Measurements from ENCODE around the gene HRH1. TPM values are rescaled to one million over a fixed set of nuclear protein-coding genes. Genes with fewer than 3 reads are reported as not detected.

HRH1 gene
- polyA plus RNA-seq, 1 donor (not counting 4 experiments of a cell fraction or from before 2014, with no cell fraction given): 13.9 TPM

- H2AFZ ChIP-seq (ENCODE audit: control insufficient read depth, low read length): no peak overlapping the region
- dilution Hi-C loops (cut with MboI; ENCODE audit: extremely low pct_ligation_motif_present, low sequenced_read_pairs): no loop called here
- no peak for FAIRE-seq
- H3K79me2 ChIP-seq (ENCODE audit: control insufficient read depth, insufficient read depth, low read length): peaks cover 35% of the 10 kb centered on the region
- H3K9me1 ChIP-seq (ENCODE audit: control insufficient read depth, extremely low read depth, insufficient read depth, low read length): peaks cover 5% of the 10 kb centered on the region
- no peak overlapping the region for H3K4me2 ChIP-seq (ENCODE audit: control insufficient read depth, extremely low read depth, insufficient read depth, low read depth, low read length)
- H4K20me1 ChIP-seq (ENCODE audit: control insufficient read depth, extremely low read depth, insufficient read depth, low read length): no peaks in the 10 kb centered on the region
- peaks cover 31% of the 10 kb centered on the region for H3K4me1 ChIP-seq (ENCODE audit: control insufficient read depth, extremely low read depth, insufficient read depth, low read length)
- TF ChIP-seq, protein P1, sequence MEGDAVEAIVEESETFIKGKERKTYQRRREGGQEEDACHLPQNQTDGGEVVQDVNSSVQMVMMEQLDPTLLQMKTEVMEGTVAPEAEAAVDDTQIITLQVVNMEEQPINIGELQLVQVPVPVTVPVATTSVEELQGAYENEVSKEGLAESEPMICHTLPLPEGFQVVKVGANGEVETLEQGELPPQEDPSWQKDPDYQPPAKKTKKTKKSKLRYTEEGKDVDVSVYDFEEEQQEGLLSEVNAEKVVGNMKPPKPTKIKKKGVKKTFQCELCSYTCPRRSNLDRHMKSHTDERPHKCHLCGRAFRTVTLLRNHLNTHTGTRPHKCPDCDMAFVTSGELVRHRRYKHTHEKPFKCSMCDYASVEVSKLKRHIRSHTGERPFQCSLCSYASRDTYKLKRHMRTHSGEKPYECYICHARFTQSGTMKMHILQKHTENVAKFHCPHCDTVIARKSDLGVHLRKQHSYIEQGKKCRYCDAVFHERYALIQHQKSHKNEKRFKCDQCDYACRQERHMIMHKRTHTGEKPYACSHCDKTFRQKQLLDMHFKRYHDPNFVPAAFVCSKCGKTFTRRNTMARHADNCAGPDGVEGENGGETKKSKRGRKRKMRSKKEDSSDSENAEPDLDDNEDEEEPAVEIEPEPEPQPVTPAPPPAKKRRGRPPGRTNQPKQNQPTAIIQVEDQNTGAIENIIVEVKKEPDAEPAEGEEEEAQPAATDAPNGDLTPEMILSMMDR (optimal IDR thresholded peaks at IDR 0.05 in 1 of 3, IDR thresholded peaks at IDR 0.05 in 1 of 3, conservative IDR thresholded peaks at IDR 0.05 in 1 of 3; ENCODE audit: extremely low read depth in 1 of 3, insufficient read depth in 2 of 3, low read length in 3 of 3): no peak
- no peak for TF ChIP-seq EZH2 (IDR thresholded peaks at IDR 0.05; ENCODE audit: low read length)
- no peak overlapping the region for H3K9ac ChIP-seq (ENCODE audit: control insufficient read depth, extremely low read depth, insufficient read depth, low read length)
- no peaks in the 10 kb centered on the region for H3K9me3 ChIP-seq (ENCODE audit: control insufficient read depth, low read depth, low read length)
- no peak overlapping the region for H3K4me3 ChIP-seq (ENCODE audit: control insufficient read depth in 2 of 3, extremely low read depth in 1 of 3, insufficient read depth in 2 of 3, low read depth in 1 of 3, low read length in 3 of 3)
- H3K36me3 ChIP-seq (ENCODE audit: control insufficient read depth in 2 of 2, extremely low read depth in 1 of 2, insufficient read depth in 2 of 2, low read length in 2 of 2): peaks cover 2 to 12% of the 10 kb centered on the region in 2 experiments
- no peaks in the 10 kb centered on the region for H3K27me3 ChIP-seq (ENCODE audit: control insufficient read depth, extremely low read depth, insufficient read depth, low read length)
- no peak for DNase-seq (ENCODE audit: low read depth, low spot score)
- no peak overlapping the region for H3K27ac ChIP-seq (ENCODE audit: control insufficient read depth, insufficient read depth, low read length)
Observed at GRCh38 chr3:11245276-11245675, 91.0 kb downstream of the HRH1 start.

DNA sequence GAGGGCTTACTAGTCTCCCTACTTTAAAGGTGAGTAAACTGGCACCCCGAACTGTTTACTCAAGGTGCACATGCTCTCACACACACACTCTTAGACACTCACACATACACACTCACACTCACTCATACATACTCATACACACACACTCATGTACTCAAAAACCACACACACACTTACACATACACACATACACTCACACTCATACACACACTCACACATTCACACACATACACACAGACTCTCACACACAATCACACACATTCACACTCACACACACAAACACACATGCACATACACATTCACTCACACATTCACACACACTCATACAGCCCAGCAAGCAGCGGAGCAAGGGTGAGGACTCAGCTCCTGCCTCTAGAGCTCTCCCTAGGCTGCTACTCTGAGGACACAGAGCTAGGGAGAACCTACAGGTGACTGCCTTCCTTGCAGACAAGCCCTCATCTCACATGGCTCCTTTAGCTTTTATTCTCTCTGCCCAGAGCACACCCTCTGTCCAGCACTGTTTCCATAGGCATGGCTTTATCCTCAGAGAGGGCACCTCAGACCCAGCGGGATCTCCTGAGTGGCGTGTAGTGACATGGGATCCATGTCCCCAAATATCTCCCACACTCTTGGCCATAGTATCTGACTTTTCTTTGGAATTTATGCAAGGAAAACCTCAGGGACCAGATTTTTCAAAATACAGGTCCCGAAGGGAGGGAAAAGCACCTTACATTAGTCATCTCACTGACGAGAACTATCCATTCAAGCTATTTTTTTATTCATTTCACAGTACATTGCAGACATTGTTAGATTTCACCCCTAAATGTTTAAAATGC is 91.8 kb downstream of the HRH1 start:
- dilution Hi-C loops (cut with MboI; ENCODE audit: extremely low pct_ligation_motif_present, low sequenced_read_pairs): no loop called here
- no peaks in the 10 kb centered on the region for H3K9me3 ChIP-seq (ENCODE audit: control insufficient read depth, low read depth, low read length)
- H4K20me1 ChIP-seq (ENCODE audit: control insufficient read depth, extremely low read depth, insufficient read depth, low read length): no peaks in the 10 kb centered on the region
- H3K4me3 ChIP-seq (ENCODE audit: control insufficient read depth in 2 of 3, extremely low read depth in 1 of 3, insufficient read depth in 2 of 3, low read depth in 1 of 3, low read length in 3 of 3): no peak overlapping the region
- H3K36me3 ChIP-seq (ENCODE audit: control insufficient read depth in 2 of 2, extremely low read depth in 1 of 2, insufficient read depth in 2 of 2, low read length in 2 of 2): peaks cover 2 to 8% of the 10 kb centered on the region in 2 experiments
- H2AFZ ChIP-seq (ENCODE audit: control insufficient read depth, low read length): no peak overlapping the region
- DNase-seq (ENCODE audit: low read depth, low spot score) (no peak), FAIRE-seq (no peak)
- peaks cover 29% of the 10 kb centered on the region for H3K79me2 ChIP-seq (ENCODE audit: control insufficient read depth, insufficient read depth, low read length)
- H3K4me2 ChIP-seq (ENCODE audit: control insufficient read depth, extremely low read depth, insufficient read depth, low read depth, low read length): peak overlapping the region; percentile 56
- H3K4me1 ChIP-seq (ENCODE audit: control insufficient read depth, extremely low read depth, insufficient read depth, low read length): peaks cover 27% of the 10 kb centered on the region
- H3K27ac ChIP-seq (ENCODE audit: control insufficient read depth, insufficient read depth, low read length): peak overlapping the region; percentile 73
- TF ChIP-seq, protein P1 (optimal IDR thresholded peaks at IDR 0.05 in 1 of 3, IDR thresholded peaks at IDR 0.05 in 1 of 3, conservative IDR thresholded peaks at IDR 0.05 in 1 of 3; ENCODE audit: extremely low read depth in 1 of 3, insufficient read depth in 2 of 3, low read length in 3 of 3): no peak
- TF ChIP-seq EZH2 (IDR thresholded peaks at IDR 0.05; ENCODE audit: low read length): no peak
- no peaks in the 10 kb centered on the region for H3K27me3 ChIP-seq (ENCODE audit: control insufficient read depth, extremely low read depth, insufficient read depth, low read length)
- H3K9ac ChIP-seq (ENCODE audit: control insufficient read depth, extremely low read depth, insufficient read depth, low read length): peak overlapping the region; percentile 59
- peaks cover 5% of the 10 kb centered on the region for H3K9me1 ChIP-seq (ENCODE audit: control insufficient read depth, extremely low read depth, insufficient read depth, low read length)

Data from keratinocyte (primary cell).